HG02763 (cell line): Measurements from ENCODE around the gene SLC16A5.
"Not testable (repeated sequence)": the region's sequence is repeated elsewhere in the genome, so short reads cannot be mapped to it uniquely, and the experiment has no call there.

Experiments
- ATAC-seq: cut with Tn5 transposase; IDR thresholded peaks from one replicate; pipeline ENCODE4 v1.9.1; 2021; ENCODE audit warnings: mild to moderate bottlenecking, moderate library complexity; ENCODE audit not compliant: unreplicated experiment

Gene SLC16A5

GRCh38 chr17:75063626-75064025 lies 24.1 kb upstream of the SLC16A5 start:
- ATAC-seq = no peak

GRCh38 chr17:75064040-75064439 lies 23.7 kb upstream of the SLC16A5 start:
- no peak for ATAC-seq

DNA sequence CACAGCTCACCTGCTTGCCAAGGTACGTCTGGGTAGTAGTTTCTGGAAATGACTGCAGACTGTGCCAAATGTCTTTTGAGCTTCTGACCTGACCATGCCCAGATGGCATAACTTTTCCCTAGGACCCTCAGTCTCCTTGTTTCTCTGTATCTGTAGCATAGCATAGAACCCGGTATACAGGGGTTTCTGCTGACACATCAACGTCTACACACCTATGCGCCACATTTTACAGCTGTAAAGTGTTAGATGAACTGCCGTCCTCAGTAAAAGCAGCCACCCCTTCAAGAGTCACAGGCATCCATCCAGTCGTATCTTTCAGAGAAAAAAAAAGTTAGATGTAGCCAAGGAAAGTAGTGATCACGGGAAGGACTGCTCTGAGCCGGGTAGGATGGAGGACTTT lies 23.3 kb upstream of the SLC16A5 start:
- ATAC-seq = no peak

DNA sequence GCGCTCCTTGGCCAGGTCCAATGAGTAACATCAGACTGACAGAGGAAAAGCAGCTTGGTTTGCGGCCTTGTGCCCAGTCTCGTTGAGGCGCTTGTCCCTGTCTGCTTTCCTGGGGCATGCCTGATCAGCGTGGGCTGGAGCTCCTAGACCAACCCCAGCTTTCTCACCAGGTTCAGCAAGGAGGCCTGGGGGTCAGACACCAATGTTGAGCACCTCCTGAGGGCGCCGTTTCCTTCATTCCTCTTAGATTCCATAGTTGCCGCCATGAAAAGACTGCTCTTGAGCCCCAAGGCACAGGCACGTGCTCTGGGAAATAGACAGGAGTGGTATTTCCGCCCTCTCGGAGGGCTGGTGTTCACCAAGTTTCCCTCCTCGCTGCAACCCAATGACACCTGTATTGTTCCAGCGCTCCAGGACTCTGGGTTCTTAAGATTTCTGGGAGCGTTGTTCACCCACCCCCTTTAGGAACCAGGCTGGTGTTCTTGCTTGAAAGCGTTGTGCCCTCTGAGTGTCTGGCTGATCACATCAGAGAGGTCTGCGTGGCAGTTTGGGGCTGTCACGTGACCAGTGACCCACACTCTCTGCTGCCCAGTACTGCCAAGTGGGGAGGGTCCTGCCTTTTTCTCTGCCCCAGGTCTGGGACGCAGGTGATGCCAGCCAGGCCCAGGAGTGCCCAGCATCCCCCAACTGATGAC lies 22.7 kb upstream of the SLC16A5 start:
- no peak for ATAC-seq

DNA sequence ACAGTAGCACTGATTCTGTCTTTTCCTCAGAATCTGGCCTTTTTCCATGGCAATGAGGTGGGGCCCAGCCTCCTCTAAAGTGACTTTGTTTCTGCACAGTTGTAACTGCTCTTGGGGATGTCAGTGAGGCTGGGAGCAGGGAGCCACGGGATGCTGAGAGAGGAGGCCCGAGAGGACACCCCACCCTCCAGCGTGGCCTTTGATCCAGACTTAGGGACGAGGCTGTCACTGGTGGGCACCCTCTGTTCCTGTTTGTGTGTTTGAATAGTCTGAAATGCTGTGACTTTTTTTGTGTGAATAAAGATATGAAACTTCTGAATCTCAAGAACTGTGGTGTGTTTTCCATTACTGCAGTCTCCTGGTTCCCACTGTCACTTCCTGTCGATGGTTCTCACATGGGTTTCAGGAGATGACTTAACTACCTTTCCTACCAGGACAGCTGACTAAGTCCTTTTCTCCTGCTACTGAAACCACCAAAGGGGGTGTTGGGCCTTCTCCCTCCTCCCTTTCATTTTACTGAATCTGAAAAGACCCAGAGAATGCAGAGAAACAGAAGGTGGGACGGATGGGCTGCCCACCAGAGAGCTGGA lies 22.1 kb upstream of the SLC16A5 start:
- no peak for ATAC-seq

DNA sequence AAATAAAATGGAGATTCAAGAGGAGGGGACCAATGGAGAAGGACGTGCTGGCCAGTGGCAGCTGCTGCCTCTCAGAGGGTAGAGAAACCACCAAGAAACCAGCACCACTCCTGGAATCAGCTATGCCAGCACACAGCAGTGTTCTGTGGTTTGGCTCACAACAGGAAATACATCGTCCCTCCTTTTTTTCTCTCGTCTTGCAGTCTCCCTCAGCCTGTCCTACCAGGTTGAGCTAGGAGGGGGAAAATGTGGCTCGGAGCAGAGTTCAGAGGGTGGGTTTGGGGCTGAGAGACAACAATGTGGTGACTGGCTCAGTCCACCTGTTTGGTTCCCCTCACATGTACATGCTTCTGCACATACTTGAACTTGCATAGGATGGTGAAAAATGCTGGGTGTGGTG lies 19.9 kb upstream of the SLC16A5 start:
- ATAC-seq = no peak

- ATAC-seq = no peak
Measured at GRCh38 chr17:75068750-75069149, 19.0 kb upstream of the SLC16A5 start.

- no peak for ATAC-seq
Measured at GRCh38 chr17:75069783-75070182, 18.0 kb upstream of the SLC16A5 start.

DNA sequence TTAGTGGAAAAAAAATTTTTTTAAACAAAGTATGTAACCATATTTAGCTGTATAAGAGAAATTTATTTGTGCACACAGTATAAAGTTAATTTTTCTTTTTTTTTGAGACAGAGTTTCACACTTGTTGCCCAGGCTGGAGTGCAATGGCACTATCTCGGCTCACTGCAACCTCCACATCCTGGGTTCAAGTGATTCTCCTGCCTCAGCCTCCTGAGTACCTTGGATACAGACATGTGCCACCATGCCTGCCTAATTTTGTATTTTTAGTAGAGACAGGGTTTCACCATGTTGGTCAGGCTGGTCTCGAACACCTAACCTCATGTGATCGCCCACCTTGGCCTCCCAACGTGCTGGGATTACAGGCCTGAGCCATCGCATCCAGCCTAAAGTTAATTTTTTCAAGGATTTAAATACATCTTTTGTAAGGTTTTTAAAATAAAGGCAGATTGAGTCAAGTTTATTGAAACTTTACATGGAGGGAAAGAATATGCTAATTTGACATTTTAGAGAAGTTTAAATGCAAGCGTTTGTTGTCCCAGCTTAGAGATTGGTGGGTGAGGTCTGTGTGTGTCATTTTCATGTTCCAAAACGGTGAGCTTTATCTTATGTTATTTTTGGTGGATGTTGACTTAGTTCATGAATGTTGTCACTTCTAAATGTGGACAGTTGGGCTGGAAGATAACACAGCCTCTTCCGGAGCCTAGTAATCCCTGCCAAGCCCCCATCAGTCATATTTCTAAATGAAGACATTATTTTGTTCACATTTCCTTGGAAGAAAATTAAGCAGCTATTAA lies 16.1 kb upstream of the SLC16A5 start:
- ATAC-seq = not testable (repeated sequence)

GRCh38 chr17:75072909-75073308 lies 14.8 kb upstream of the SLC16A5 start:
- not testable (repeated sequence) for ATAC-seq

DNA sequence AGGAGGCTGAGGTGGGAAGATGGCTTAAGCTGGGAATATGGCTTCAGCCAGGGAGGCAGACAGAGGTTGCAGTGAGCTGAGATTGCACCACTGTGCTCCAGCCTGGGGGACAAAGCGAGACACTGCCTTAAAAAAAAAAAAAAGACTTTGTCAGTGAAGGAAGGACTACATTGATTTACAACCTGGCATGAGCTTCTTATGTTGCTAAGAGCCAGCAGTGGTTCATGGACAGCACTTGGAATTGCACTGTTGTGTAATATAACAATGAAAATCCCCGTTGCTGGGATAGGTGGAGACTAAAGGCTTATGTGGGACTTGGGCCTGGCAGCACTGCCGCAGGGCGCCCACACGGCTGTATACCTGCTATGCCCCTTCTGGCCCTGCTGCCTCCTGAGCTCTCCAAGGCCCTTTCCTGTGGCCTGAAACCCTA lies 14.1 kb upstream of the SLC16A5 start:
- no peak for ATAC-seq

DNA sequence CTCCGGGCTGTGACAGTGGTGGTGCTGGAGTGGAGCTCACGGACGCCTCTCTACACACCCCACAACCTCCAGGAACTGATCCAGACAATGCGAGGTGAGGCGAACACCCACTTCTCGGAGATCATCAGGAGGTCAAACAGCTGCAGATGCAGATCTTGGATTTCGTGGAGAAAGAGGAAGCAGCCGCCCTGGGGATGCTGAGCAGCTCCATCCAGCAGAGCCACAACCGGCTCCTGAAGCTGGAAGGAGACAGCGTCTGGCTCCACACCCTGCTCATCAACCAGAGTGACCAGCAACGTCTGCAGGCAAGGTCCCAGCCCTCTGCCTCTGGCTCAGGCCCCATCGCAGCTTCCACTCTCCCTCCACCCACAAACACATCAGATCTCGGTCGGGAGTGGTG lies 13.2 kb upstream of the SLC16A5 start:
- no peak for ATAC-seq

- ATAC-seq = no peak
Measured at GRCh38 chr17:75075597-75076336, 12.0 kb upstream of the SLC16A5 start.

DNA sequence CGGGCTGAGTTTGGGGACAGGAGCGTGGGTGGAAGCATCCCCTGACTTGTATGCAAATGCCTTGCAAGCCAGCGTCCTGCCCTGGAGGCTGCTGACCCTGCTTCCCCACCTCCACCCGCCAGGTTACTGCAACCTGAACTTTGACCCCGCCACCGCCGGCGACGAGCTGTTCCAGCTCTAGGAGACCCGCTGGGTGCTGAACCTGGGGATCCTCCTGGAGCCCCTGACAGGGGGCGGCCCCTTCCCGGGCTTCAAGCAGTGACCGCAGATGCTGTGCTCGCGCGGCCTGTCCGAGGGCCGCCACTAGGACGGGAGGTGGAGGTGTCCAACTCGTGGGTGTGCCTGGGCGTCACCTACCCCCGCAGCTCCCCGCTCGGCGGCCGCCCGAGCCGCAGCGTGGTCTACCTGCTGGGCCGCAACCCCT lies 10.7 kb upstream of the SLC16A5 start:
- no peak for ATAC-seq

DNA sequence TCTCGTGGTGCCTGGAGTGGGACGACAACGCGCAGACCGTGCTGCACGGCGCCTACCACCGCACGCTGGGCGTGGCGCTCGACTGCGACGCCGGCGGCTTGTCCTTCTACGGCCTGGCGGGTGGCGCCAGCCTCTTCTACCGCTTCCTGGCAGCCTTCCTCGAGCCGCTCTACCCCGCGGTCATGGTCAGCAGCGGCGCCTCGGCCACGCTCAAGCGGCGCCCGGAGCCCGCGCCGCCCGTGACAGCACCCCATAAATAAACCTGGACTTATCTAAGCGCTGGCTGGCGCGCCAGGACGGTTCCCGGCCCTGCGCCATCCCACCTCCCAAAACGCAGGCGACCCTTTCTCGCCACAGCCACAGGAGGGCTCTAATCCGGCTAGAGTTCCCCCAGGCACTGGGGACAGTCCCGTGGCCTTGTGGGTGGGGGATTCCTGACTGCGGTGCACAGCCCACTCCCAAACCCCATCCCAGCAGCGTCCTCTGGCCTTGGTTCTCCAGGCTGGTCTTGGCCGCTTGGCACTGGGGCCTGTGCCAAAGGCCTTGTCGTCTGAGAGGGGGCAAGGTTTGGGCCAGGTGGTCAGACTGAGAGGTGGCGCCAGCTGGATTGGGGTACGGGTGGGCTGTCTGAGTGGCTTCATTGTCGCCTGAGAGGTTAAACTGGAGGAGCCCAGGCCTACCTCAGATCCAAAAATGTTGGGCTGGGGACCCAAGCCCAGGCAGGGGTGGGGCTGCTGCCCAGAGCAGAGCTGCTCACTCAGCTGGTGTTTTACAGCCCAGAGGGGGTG lies 10.1 kb upstream of the SLC16A5 start:
- ATAC-seq = no peak

DNA sequence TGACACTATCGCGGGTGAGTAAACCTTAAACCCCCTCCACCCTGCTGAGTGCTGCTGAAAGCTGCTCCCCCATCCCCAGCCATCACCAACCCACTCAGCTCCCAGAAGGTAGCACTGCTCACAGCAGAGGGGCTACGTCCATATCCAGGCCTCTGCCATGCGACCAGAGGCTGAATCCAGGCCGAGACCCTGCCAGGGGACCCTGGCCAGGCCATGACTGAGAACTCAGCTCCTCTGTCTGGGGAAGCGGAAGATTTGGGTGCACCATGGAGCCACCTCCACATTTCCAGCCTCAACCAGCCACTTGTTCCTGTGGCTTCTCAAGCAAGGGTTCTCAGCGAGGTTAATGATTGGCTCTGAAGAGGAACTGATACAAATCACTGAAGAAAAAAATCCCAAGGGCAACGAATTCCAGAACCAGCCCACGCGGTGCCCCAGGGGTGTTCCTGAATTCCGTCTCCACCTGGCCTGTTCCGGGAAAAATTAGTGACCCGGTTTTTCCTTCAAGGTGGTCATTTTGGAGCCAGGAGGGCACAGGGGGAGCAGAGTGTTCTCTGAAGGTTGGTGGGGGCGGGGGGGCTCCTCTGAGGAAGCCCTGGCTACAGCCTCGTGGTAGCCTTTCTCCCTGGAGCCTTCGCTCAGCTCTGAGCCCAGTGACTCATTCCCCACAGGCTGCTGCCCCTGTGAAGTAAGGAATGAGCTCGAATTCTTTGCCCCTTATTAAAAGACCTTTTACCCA lies 9.3 kb upstream of the SLC16A5 start:
- no peak for ATAC-seq

GRCh38 chr17:75079023-75079373 lies 8.8 kb upstream of the SLC16A5 start:
- ATAC-seq = no peak

GRCh38 chr17:75081611-75082540 lies 5.9 kb upstream of the SLC16A5 start:
- ATAC-seq = no peak

- no peak for ATAC-seq
Measured at GRCh38 chr17:75082683-75083082, 5.1 kb upstream of the SLC16A5 start.
